ENCODE data around the gene MEG3. TPM values are rescaled to one million over a fixed set of nuclear protein-coding genes. Genes with fewer than 3 reads are reported as not detected.

Gene MEG3
- total and polyA plus RNA-seq, 2 donors (not counting 3 experiments of a cell fraction or from before 2014, with no cell fraction given), result 378 to 508 TPM

GRCh38 chr14:100807979-100808734, 17.8 kb upstream of the MEG3 start:
- dilution Hi-C loops (cut with MboI; ENCODE audit: extremely low pct_ligation_motif_present, low sequenced_read_pairs), result no loop called here
- TF ChIP-seq EZH2 (IDR thresholded peaks at IDR 0.05; ENCODE audit: borderline replicate concordance, low read depth, low read length, severe bottlenecking) (no peak), POLR2AphosphoS5 (IDR thresholded peaks at IDR 0.05; ENCODE audit: insufficient read depth, low read depth, low read length) (no peak), POLR2A (IDR thresholded peaks at IDR 0.05; ENCODE audit: low read depth, low read length) (no peak)
- Histone ChIP-seq H3K9ac (replicated peaks; ENCODE audit: extremely low read depth, insufficient read depth, low read length) (no peak overlapping the region), H2AFZ (ENCODE audit: low read depth, low read length) (no peak overlapping the region), H3K27ac (ENCODE audit: insufficient read depth, low read depth, low read length) (no peak overlapping the region), H3K4me1 (ENCODE audit: control insufficient read depth, extremely low read depth, insufficient read depth, low read length) (no peaks in the 10 kb centered on the region), H3K9me3 (replicated peaks; ENCODE audit: control insufficient read depth, insufficient read depth, low read length) (no peaks in the 10 kb centered on the region), H3K9me1 (replicated peaks; ENCODE audit: control insufficient read depth, extremely low read depth, insufficient read depth, low read length) (no peaks in the 10 kb centered on the region), H3K4me2 (ENCODE audit: insufficient read depth, low read length) (no peak overlapping the region), H3K4me3 (replicated peaks in 1 of 3; ENCODE audit: insufficient read depth in 1 of 3, low read depth in 1 of 3, low read length in 3 of 3) (no peak overlapping the region), H3K79me2 (ENCODE audit: control insufficient read depth, insufficient read depth, low read length) (no peaks in the 10 kb centered on the region), H3K36me3 (ENCODE audit: control insufficient read depth in 2 of 2, extremely low read depth in 1 of 2, insufficient read depth in 2 of 2, low read length in 2 of 2) (no peaks in the 10 kb centered on the region), H4K20me1 (replicated peaks; ENCODE audit: control insufficient read depth, extremely low read depth, insufficient read depth, low read length) (no peaks in the 10 kb centered on the region), H3K27me3 (ENCODE audit: control insufficient read depth in 2 of 2, insufficient read depth in 2 of 2, low read length in 2 of 2) (no peaks in the 10 kb centered on the region)
- FAIRE-seq (no peak), DNase-seq (ENCODE audit: low read depth, low spot score) (no peak)
- ChIA-PET CTCF (no interaction called here), POLR2A (no interaction called here)
- BruUV-seq (replicated peaks), result no TSS peak
- intact Hi-C loops (cut with micrococcal nuclease), result no loop called here

DNA sequence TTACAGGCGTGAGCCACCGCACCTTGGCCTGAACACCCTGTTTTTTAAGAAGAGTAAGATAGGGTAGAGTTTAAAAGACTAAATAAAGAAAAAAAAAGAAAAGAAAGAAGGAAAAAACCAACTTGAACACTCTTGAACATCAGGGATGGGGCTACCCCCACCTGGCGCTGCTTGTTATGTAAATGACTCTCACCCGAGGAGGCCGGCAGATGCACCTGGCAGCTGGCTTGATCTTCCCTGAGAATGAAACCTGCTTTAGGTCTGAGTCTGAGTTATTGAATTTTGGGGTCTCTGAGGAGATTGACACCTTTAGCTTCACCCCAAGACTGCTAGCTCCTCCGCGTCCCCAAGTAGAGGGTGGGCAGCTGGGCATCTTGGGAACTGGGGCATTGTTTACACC, 15.5 kb upstream of the MEG3 start:
- BruUV-seq (replicated peaks), result no TSS peak
- Histone ChIP-seq H3K9me3 (replicated peaks; ENCODE audit: control insufficient read depth, insufficient read depth, low read length) (no peaks in the 10 kb centered on the region), H4K20me1 (replicated peaks; ENCODE audit: control insufficient read depth, extremely low read depth, insufficient read depth, low read length) (no peaks in the 10 kb centered on the region), H3K4me2 (ENCODE audit: insufficient read depth, low read length) (no peak overlapping the region), H2AFZ (ENCODE audit: low read depth, low read length) (no peak overlapping the region), H3K4me1 (ENCODE audit: control insufficient read depth, extremely low read depth, insufficient read depth, low read length) (no peaks in the 10 kb centered on the region), H3K36me3 (ENCODE audit: control insufficient read depth in 2 of 2, extremely low read depth in 1 of 2, insufficient read depth in 2 of 2, low read length in 2 of 2) (no peaks in the 10 kb centered on the region), H3K27ac (ENCODE audit: insufficient read depth, low read depth, low read length) (no peak overlapping the region), H3K27me3 (ENCODE audit: control insufficient read depth in 2 of 2, insufficient read depth in 2 of 2, low read length in 2 of 2) (no peaks in the 10 kb centered on the region), H3K4me3 (replicated peaks in 1 of 3; ENCODE audit: insufficient read depth in 1 of 3, low read depth in 1 of 3, low read length in 3 of 3) (no peak overlapping the region), H3K79me2 (ENCODE audit: control insufficient read depth, insufficient read depth, low read length) (no peaks in the 10 kb centered on the region), H3K9me1 (replicated peaks; ENCODE audit: control insufficient read depth, extremely low read depth, insufficient read depth, low read length) (no peaks in the 10 kb centered on the region), H3K9ac (replicated peaks; ENCODE audit: extremely low read depth, insufficient read depth, low read length) (no peak overlapping the region)
- DNase-seq (ENCODE audit: low read depth, low spot score) (no peak), FAIRE-seq (no peak)
- POLR2A ChIA-PET, result no interaction called here
- CTCF ChIA-PET, result no interaction called here
- intact Hi-C loops (cut with micrococcal nuclease) (no loop called here), dilution Hi-C loops (cut with MboI; ENCODE audit: extremely low pct_ligation_motif_present, low sequenced_read_pairs) (no loop called here)
- TF ChIP-seq MYC (IDR thresholded peaks at IDR 0.05; ENCODE audit: low read depth, low read length), result no peak
- TF ChIP-seq GATA2 (IDR thresholded peaks at IDR 0.05; ENCODE audit: insufficient read depth, insufficient read length, low read depth, low read length), result no peak
- TF ChIP-seq EZH2 (IDR thresholded peaks at IDR 0.05; ENCODE audit: borderline replicate concordance, low read depth, low read length, severe bottlenecking), result no peak
- no peak for TF ChIP-seq FOS (IDR thresholded peaks at IDR 0.05; ENCODE audit: borderline replicate concordance, insufficient read depth, low read length)
- TF ChIP-seq, protein P1, sequence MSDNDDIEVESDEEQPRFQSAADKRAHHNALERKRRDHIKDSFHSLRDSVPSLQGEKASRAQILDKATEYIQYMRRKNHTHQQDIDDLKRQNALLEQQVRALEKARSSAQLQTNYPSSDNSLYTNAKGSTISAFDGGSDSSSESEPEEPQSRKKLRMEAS (IDR thresholded peaks at IDR 0.05; ENCODE audit: insufficient read depth, insufficient read length), result no peak
- TF ChIP-seq, protein P2, sequence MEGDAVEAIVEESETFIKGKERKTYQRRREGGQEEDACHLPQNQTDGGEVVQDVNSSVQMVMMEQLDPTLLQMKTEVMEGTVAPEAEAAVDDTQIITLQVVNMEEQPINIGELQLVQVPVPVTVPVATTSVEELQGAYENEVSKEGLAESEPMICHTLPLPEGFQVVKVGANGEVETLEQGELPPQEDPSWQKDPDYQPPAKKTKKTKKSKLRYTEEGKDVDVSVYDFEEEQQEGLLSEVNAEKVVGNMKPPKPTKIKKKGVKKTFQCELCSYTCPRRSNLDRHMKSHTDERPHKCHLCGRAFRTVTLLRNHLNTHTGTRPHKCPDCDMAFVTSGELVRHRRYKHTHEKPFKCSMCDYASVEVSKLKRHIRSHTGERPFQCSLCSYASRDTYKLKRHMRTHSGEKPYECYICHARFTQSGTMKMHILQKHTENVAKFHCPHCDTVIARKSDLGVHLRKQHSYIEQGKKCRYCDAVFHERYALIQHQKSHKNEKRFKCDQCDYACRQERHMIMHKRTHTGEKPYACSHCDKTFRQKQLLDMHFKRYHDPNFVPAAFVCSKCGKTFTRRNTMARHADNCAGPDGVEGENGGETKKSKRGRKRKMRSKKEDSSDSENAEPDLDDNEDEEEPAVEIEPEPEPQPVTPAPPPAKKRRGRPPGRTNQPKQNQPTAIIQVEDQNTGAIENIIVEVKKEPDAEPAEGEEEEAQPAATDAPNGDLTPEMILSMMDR (IDR thresholded peaks at IDR 0.05; ENCODE audit: extremely low read depth in 1 of 2, insufficient read depth in 1 of 2, low read depth in 1 of 2, low read length in 2 of 2), result no peak
- TF ChIP-seq POLR2A (IDR thresholded peaks at IDR 0.05; ENCODE audit: low read depth, low read length), result no peak
- no peak for TF ChIP-seq POLR2AphosphoS5 (IDR thresholded peaks at IDR 0.05; ENCODE audit: insufficient read depth, low read depth, low read length)
